PC-3 (cell line): Measurements from ENCODE around the gene BATF2.

Experiments
- CTCF ChIP-seq: fragments of 300-600 bp; sonication (generic); conservative IDR thresholded peaks from 2 replicates; pipeline ENCODE4 v1.5.1; 2017; ENCODE audit warnings: antibody characterized with exemption, low read depth, mild to moderate bottlenecking, low read length
- EZH2 ChIP-seq: fragments of 300-600 bp; sonication (generic); IDR thresholded peaks from one replicate; pipeline ENCODE4 v1.6.1; 2017; ENCODE audit warnings: antibody characterized with exemption, mild to moderate bottlenecking, low read length; ENCODE audit not compliant: unreplicated experiment

DNA sequence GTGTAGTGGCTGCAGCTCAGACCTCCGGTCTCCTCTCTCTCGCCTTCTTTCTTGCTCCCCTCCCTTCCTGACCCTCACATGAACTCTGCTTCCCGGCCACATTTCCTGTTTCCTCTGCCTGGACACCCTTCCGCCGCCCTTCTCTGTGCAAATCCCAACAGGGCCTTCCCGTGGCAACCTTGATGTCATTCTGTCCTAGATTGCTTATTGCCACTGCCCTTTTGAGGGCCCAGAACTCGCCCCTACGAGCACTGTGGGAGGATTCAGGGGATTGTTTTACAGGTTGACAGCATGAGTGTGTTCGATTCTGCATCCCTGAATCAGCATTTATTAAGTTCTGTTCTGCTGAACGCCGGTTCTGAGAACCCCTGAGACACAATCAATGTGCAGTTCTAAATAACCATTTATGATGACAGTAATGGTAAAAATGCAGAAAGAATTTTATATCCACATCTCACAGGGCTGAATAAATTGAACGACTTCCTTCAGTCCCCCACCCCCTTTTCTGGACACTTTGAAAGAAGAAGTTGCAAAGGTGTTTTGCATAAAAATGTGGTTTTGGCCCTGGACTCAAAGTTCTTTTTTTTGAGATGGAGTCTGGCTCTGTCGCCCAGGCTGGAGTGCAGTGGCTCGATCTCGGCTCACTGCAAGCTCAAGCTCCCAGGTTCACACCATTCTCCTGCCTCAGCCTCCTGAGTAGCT is 6.4 kb downstream of the BATF2 start:
- TF ChIP-seq CTCF = no peak
- no peak for TF ChIP-seq EZH2
